ENCODE data around the gene CPZ. TPM values are rescaled to one million over a fixed set of nuclear protein-coding genes. Genes with fewer than 3 reads are reported as not detected.
"Not testable (repeated sequence)": the region's sequence is repeated elsewhere in the genome, so short reads cannot be mapped to it uniquely, and the experiment has no call there.

Gene CPZ
- total RNA-seq, 3 donors from 2014 or later, result 0.63 to 2.6 (median 0.81) TPM

- ATAC-seq, result no peak
- Histone ChIP-seq H3K4me3 (no peak overlapping the region), H3K4me1 (ENCODE audit: low read depth) (no peaks in the 10 kb centered on the region), H3K9me3 (no peaks in the 10 kb centered on the region), H3K36me3 (ENCODE audit: low read depth) (no peaks in the 10 kb centered on the region)
- TF ChIP-seq, protein P1, sequence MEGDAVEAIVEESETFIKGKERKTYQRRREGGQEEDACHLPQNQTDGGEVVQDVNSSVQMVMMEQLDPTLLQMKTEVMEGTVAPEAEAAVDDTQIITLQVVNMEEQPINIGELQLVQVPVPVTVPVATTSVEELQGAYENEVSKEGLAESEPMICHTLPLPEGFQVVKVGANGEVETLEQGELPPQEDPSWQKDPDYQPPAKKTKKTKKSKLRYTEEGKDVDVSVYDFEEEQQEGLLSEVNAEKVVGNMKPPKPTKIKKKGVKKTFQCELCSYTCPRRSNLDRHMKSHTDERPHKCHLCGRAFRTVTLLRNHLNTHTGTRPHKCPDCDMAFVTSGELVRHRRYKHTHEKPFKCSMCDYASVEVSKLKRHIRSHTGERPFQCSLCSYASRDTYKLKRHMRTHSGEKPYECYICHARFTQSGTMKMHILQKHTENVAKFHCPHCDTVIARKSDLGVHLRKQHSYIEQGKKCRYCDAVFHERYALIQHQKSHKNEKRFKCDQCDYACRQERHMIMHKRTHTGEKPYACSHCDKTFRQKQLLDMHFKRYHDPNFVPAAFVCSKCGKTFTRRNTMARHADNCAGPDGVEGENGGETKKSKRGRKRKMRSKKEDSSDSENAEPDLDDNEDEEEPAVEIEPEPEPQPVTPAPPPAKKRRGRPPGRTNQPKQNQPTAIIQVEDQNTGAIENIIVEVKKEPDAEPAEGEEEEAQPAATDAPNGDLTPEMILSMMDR (IDR thresholded peaks at IDR 0.05), result no peak
- intact Hi-C loops (cut with DNase I, micrococcal nuclease), result no loop called here
- no peak for DNase-seq
These were observed 17.1 kb upstream of the CPZ start for GRCh38 chr4:8575457-8575856.

DNA sequence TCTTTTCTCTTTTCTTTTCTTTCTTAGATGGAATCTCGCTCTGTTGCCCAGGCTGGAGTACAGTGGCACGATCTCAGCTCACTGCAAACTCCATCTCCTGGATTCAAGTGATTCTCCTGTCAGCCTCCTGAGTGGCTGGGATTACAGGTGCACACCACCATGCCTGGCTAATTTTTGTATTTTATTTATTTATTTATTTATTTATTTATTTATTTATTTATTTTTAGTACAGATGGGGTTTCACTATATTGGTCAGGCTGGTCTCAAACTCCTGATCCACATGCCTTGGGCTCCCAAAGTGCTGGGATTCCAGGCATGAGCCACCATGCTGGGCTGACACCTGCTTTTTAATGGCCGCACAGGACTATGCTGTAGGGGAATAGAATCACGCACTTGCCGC is 16.0 kb upstream of the CPZ start:
- H3K36me3 ChIP-seq (ENCODE audit: low read depth); H3K4me3 ChIP-seq; intact Hi-C loops (cut with DNase I, micrococcal nuclease); DNase-seq; ATAC-seq; H3K4me1 ChIP-seq (ENCODE audit: low read depth); H3K9me3 ChIP-seq: not testable (repeated sequence)

- no peak for DNase-seq
These were observed 15.5 kb upstream of the CPZ start for GRCh38 chr4:8577046-8577445.

GRCh38 chr4:8577972-8578371 is 14.6 kb upstream of the CPZ start:
- DNase-seq (no peak), ATAC-seq (no peak)
- intact Hi-C loops (cut with DNase I, micrococcal nuclease), result no loop called here
- no peak overlapping the region for H3K4me3 ChIP-seq
- H3K4me1 ChIP-seq (ENCODE audit: low read depth), result no peaks in the 10 kb centered on the region
- TF ChIP-seq, protein P1 (IDR thresholded peaks at IDR 0.05), result no peak
- H3K9me3 ChIP-seq, result no peaks in the 10 kb centered on the region
- H3K36me3 ChIP-seq (ENCODE audit: low read depth), result no peaks in the 10 kb centered on the region

More at GRCh38 chr4:8577046-8577445, 15.5 kb upstream of the CPZ start:
- Histone ChIP-seq H3K4me3 (no peak overlapping the region), H3K36me3 (ENCODE audit: low read depth) (no peaks in the 10 kb centered on the region), H3K9me3 (no peaks in the 10 kb centered on the region), H3K4me1 (ENCODE audit: low read depth) (no peaks in the 10 kb centered on the region)
- TF ChIP-seq, protein P1 (IDR thresholded peaks at IDR 0.05), result no peak
- intact Hi-C loops (cut with DNase I, micrococcal nuclease), result no loop called here
- no peak for ATAC-seq

DNA sequence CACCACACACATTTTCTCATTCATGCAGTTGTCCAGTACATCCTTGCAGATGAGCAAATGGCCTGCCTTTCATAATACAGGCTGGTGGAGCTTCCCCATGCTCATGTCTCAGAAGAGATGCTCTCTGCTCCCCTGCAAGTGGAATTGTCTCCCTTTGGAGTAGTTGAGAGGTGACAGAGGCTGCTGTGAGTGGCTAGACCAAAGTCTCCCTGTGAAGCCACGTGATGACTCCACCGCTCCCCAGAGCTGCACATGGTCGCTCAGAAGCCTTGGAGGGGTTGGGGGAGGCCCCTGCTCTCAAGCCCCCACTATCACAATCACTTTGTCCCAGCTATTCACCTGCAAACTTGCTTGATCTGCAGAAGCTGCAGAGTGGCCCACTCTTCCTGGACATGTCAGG is 13.8 kb upstream of the CPZ start:
- no peaks in the 10 kb centered on the region for H3K9me3 ChIP-seq
- intact Hi-C loops (cut with DNase I, micrococcal nuclease), result no loop called here
- TF ChIP-seq, protein P1 (IDR thresholded peaks at IDR 0.05), result no peak
- no peak for ATAC-seq
- H3K4me1 ChIP-seq (ENCODE audit: low read depth), result no peaks in the 10 kb centered on the region
- no peak for DNase-seq
- no peak overlapping the region for H3K4me3 ChIP-seq
- no peaks in the 10 kb centered on the region for H3K36me3 ChIP-seq (ENCODE audit: low read depth)

DNA sequence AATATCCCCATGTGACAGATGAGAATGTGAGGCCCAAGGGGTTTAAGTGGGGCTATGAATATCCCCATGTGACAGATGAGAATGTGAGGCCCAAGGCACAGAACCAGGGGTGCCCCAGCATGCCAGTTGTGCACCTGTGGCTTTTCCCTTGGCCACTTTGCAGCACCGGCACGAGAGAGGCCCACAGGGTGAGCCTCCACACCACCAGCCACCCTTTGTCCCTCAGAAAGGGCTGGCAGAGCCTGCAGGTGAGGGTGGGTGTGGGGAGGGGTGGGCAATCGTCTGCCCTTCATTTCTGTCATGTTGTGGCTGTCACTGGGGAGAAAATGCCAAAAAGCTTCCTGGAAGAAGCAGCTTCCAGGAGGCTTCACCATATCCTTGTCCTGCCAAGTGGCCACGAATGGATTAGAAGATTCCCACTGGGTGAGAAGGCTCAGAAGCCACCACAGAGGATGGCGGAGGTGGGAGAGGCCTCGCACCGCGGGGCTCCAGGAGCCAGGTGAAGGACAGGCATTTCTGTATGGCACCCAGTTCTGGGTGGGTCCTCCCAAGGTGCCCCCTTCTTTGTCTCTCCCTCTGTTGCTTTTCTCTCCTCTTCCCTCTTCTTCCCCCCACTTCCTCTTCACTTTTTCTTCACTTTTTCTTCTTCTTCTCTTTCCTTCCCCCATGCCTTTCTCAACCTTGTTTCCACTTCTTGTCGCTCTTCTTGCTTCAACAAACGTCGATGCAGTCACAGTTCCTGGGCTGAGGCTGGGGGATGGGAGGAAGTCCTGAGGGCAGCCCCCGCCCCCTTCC is 12.8 kb upstream of the CPZ start:
- intact Hi-C loops (cut with DNase I, micrococcal nuclease), result no loop called here
- TF ChIP-seq, protein P1 (IDR thresholded peaks at IDR 0.05), result no peak
- DNase-seq (no peak), ATAC-seq (no peak)
- no peaks in the 10 kb centered on the region for H3K36me3 ChIP-seq (ENCODE audit: low read depth)
- H3K4me1 ChIP-seq (ENCODE audit: low read depth), result no peaks in the 10 kb centered on the region
- H3K9me3 ChIP-seq, result no peaks in the 10 kb centered on the region
- no peak overlapping the region for H3K4me3 ChIP-seq
